ENCODE measurements around the gene GINS1. TPM values are rescaled to one million over a fixed set of nuclear protein-coding genes. Genes with fewer than 3 reads are reported as not detected.

Gene GINS1
- total and polyA plus RNA-seq, 4 donors = 0.17 to 11.4 (median 0.48) TPM

DNA sequence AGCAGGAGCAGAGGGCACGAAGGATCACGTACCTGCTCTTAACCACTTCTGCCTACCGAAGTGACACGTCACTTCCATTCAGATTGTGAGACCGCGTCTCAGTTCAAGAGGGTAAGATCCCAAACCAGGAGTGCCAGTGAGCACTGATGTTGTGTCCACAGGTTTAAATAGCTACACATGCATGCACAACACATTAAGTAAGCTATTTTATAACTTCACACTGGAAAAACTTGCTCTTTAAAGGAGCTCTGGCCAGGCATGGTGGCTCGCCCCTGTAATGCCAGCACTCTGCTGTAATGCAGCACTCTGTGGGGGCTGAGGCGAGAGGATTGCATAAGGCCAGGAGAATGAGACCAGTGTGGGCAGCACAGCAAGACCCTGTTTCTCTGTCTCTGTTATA lies 37.9 kb upstream of the GINS1 start:
- no peak for DNase-seq (ENCODE audit: low spot score)
- TF ChIP-seq RXRA (IDR thresholded peaks at IDR 0.05) = no peak
- no peak for TF ChIP-seq HNF4A (conservative IDR thresholded peaks at IDR 0.05)
- TF ChIP-seq, protein P1, sequence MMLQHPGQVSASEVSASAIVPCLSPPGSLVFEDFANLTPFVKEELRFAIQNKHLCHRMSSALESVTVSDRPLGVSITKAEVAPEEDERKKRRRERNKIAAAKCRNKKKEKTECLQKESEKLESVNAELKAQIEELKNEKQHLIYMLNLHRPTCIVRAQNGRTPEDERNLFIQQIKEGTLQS (IDR thresholded peaks at IDR 0.05) = no peak
- TF ChIP-seq, protein P2, sequence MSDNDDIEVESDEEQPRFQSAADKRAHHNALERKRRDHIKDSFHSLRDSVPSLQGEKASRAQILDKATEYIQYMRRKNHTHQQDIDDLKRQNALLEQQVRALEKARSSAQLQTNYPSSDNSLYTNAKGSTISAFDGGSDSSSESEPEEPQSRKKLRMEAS (IDR thresholded peaks at IDR 0.05) = no peak
- TF ChIP-seq, protein P3, sequence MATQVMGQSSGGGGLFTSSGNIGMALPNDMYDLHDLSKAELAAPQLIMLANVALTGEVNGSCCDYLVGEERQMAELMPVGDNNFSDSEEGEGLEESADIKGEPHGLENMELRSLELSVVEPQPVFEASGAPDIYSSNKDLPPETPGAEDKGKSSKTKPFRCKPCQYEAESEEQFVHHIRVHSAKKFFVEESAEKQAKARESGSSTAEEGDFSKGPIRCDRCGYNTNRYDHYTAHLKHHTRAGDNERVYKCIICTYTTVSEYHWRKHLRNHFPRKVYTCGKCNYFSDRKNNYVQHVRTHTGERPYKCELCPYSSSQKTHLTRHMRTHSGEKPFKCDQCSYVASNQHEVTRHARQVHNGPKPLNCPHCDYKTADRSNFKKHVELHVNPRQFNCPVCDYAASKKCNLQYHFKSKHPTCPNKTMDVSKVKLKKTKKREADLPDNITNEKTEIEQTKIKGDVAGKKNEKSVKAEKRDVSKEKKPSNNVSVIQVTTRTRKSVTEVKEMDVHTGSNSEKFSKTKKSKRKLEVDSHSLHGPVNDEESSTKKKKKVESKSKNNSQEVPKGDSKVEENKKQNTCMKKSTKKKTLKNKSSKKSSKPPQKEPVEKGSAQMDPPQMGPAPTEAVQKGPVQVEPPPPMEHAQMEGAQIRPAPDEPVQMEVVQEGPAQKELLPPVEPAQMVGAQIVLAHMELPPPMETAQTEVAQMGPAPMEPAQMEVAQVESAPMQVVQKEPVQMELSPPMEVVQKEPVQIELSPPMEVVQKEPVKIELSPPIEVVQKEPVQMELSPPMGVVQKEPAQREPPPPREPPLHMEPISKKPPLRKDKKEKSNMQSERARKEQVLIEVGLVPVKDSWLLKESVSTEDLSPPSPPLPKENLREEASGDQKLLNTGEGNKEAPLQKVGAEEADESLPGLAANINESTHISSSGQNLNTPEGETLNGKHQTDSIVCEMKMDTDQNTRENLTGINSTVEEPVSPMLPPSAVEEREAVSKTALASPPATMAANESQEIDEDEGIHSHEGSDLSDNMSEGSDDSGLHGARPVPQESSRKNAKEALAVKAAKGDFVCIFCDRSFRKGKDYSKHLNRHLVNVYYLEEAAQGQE (IDR thresholded peaks at IDR 0.05) = no peak
- no peak for TF ChIP-seq SP1 (IDR thresholded peaks at IDR 0.05)
- no peak for TF ChIP-seq FOXA2 (IDR thresholded peaks at IDR 0.05)
- TF ChIP-seq RAD21 (IDR thresholded peaks at IDR 0.05) = no peak
- TF ChIP-seq FOXA1 (IDR thresholded peaks at IDR 0.05) = no peak
- no peak for TF ChIP-seq GABPA (IDR thresholded peaks at IDR 0.05 in 1 of 2, conservative IDR thresholded peaks at IDR 0.05 in 1 of 2)
- TF ChIP-seq EGR1 (IDR thresholded peaks at IDR 0.05; ENCODE audit: low read depth in 2 of 2) = no peak
- TF ChIP-seq YY1 (IDR thresholded peaks at IDR 0.05) = no peak
- TF ChIP-seq, protein P4, sequence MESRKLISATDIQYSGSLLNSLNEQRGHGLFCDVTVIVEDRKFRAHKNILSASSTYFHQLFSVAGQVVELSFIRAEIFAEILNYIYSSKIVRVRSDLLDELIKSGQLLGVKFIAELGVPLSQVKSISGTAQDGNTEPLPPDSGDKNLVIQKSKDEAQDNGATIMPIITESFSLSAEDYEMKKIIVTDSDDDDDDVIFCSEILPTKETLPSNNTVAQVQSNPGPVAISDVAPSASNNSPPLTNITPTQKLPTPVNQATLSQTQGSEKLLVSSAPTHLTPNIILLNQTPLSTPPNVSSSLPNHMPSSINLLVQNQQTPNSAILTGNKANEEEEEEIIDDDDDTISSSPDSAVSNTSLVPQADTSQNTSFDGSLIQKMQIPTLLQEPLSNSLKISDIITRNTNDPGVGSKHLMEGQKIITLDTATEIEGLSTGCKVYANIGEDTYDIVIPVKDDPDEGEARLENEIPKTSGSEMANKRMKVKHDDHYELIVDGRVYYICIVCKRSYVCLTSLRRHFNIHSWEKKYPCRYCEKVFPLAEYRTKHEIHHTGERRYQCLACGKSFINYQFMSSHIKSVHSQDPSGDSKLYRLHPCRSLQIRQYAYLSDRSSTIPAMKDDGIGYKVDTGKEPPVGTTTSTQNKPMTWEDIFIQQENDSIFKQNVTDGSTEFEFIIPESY (IDR thresholded peaks at IDR 0.05) = no peak
- TF ChIP-seq NR2F2 (IDR thresholded peaks at IDR 0.05) = no peak
- TF ChIP-seq JUND (IDR thresholded peaks at IDR 0.05) = no peak
- no peak for TF ChIP-seq TAF1 (conservative IDR thresholded peaks at IDR 0.05)
- TF ChIP-seq HNF4G (IDR thresholded peaks at IDR 0.05) = no peak
- H3K27me3 ChIP-seq (ENCODE audit: control insufficient read depth in 4 of 4, insufficient read depth in 4 of 4, low read length in 3 of 4) = no peaks in the 10 kb centered on the region
- no peaks in the 10 kb centered on the region for H3K36me3 ChIP-seq (ENCODE audit: control insufficient read depth in 4 of 4, insufficient read depth in 3 of 4, low read depth in 1 of 4, low read length in 3 of 4)
- H3K9ac ChIP-seq (ENCODE audit: low read depth in 1 of 2, low read length in 2 of 2) = no peak overlapping the region
- no peak overlapping the region for H3K4me3 ChIP-seq (ENCODE audit: low read depth in 1 of 3, low read length in 3 of 3)
- H3K4me1 ChIP-seq (ENCODE audit: control insufficient read depth in 4 of 4, insufficient read depth in 4 of 4, low read length in 3 of 4) = no peaks in the 10 kb centered on the region
- H3K9me3 ChIP-seq (ENCODE audit: control insufficient read depth in 4 of 4, low read length in 3 of 4) = no peaks in the 10 kb centered on the region
- WGBS = 93% methylated on average over 8 of the region's 8 CpGs
- no peak overlapping the region for H3K27ac ChIP-seq (ENCODE audit: low read depth in 1 of 2, low read length in 2 of 2)

DNA sequence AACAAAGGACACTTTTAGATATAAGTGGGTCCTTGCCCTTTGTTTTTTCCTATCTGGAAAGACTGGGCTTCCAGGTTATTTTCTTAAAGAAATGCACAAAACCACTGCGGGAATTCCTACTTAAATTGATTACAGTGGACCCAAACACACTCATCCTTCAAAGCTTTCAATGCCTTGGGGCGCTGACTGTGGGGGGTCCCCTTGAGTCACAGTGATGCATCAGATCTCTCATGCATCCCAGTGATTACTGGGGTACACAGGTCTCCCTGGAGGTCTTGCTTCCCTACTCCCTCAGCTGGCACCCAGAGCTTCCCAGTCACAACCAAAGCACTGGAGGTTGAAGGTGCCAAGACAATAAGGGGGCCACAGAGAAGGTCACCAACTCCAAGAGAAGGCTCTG lies 37.5 kb upstream of the GINS1 start:
- Histone ChIP-seq H3K9ac (ENCODE audit: low read depth in 1 of 2, low read length in 2 of 2) (no peak overlapping the region), H3K27ac (ENCODE audit: low read depth in 1 of 2, low read length in 2 of 2) (no peak overlapping the region), H3K4me3 (ENCODE audit: low read depth in 1 of 3, low read length in 3 of 3) (no peak overlapping the region), H3K4me1 (ENCODE audit: control insufficient read depth in 4 of 4, insufficient read depth in 4 of 4, low read length in 3 of 4) (no peaks in the 10 kb centered on the region), H3K27me3 (ENCODE audit: control insufficient read depth in 4 of 4, insufficient read depth in 4 of 4, low read length in 3 of 4) (no peaks in the 10 kb centered on the region), H3K36me3 (ENCODE audit: control insufficient read depth in 4 of 4, insufficient read depth in 3 of 4, low read depth in 1 of 4, low read length in 3 of 4) (no peaks in the 10 kb centered on the region), H3K9me3 (ENCODE audit: control insufficient read depth in 4 of 4, low read length in 3 of 4) (no peaks in the 10 kb centered on the region)
- WGBS = 97% methylated on average over 2 of the region's 2 CpGs
- TF ChIP-seq YY1 (IDR thresholded peaks at IDR 0.05) (no peak), EGR1 (IDR thresholded peaks at IDR 0.05; ENCODE audit: low read depth in 2 of 2) (no peak), RXRA (IDR thresholded peaks at IDR 0.05) (no peak), SP1 (IDR thresholded peaks at IDR 0.05) (no peak), HNF4G (IDR thresholded peaks at IDR 0.05) (no peak), TAF1 (conservative IDR thresholded peaks at IDR 0.05) (no peak), RAD21 (IDR thresholded peaks at IDR 0.05) (no peak), GABPA (IDR thresholded peaks at IDR 0.05 in 1 of 2, conservative IDR thresholded peaks at IDR 0.05 in 1 of 2) (no peak), FOXA2 (IDR thresholded peaks at IDR 0.05) (no peak), FOXA1 (IDR thresholded peaks at IDR 0.05) (no peak), JUND (IDR thresholded peaks at IDR 0.05) (no peak)
- TF ChIP-seq, protein P2 (IDR thresholded peaks at IDR 0.05) = no peak
- TF ChIP-seq, protein P4 (IDR thresholded peaks at IDR 0.05) = no peak
- TF ChIP-seq, protein P5, sequence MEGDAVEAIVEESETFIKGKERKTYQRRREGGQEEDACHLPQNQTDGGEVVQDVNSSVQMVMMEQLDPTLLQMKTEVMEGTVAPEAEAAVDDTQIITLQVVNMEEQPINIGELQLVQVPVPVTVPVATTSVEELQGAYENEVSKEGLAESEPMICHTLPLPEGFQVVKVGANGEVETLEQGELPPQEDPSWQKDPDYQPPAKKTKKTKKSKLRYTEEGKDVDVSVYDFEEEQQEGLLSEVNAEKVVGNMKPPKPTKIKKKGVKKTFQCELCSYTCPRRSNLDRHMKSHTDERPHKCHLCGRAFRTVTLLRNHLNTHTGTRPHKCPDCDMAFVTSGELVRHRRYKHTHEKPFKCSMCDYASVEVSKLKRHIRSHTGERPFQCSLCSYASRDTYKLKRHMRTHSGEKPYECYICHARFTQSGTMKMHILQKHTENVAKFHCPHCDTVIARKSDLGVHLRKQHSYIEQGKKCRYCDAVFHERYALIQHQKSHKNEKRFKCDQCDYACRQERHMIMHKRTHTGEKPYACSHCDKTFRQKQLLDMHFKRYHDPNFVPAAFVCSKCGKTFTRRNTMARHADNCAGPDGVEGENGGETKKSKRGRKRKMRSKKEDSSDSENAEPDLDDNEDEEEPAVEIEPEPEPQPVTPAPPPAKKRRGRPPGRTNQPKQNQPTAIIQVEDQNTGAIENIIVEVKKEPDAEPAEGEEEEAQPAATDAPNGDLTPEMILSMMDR (IDR thresholded peaks at IDR 0.05; ENCODE audit: low read depth, low read length, missing input control) = no peak
- TF ChIP-seq, protein P1 (IDR thresholded peaks at IDR 0.05) = no peak
- DNase-seq (ENCODE audit: low spot score) = no peak
